B cell (primary cell): ENCODE results near the gene CLIC6. TPM values are rescaled to one million over a fixed set of nuclear protein-coding genes. Genes with fewer than 3 reads are reported as not detected.

Source experiments
- ATAC-seq: fragments of 200-7000 bp; cut with Tn5 transposase; one replicate; pipeline ENCODE4 v1.10.0; 2021; ENCODE audit warnings: low read depth, mild to moderate bottlenecking, moderate number of reproducible peaks, moderate library complexity
- CTCF ChIA-PET: fragments of 350-600 bp; sonication (Branson Sonifier 250); formaldehyde crosslinking; loops from one replicate; lab custom pipeline; 2021; ENCODE audit warnings: antibody characterized with exemption, inconsistent platforms; lab: Charles Lee
- POLR2A ChIA-PET: fragments of 350-600 bp; sonication (Branson Sonifier 250); formaldehyde crosslinking; loops from one replicate; lab custom pipeline; 2021; ENCODE audit warnings: antibody characterized with exemption; lab: Charles Lee
- DNase-seq: peaks from one replicate; pipeline ENCODE4 v3.0.0; 2013
- H2AFZ ChIP-seq: 2 replicates; pipeline ENCODE4 v1.6.1; 2012; ENCODE audit warnings: mild to moderate bottlenecking, low read depth, low read length; ENCODE audit not compliant: insufficient read depth, poor library complexity, severe bottlenecking
- H3K27ac ChIP-seq, 2 donors: 1 replicate in 1 of 2; 2 replicates in 1 of 2; pipeline ENCODE4 v1.5.1; 2012 to 2013; ENCODE audit warnings: low read length in 2 of 2, mild to moderate bottlenecking in 2 of 2, moderate library complexity in 1 of 2
- H3K27me3 ChIP-seq, 4 experiments: fragments of 200-600 bp in 1 of 4; sonication (generic) in 1 of 4; replicated peaks in 1 of 4; 1 replicate in 2 of 4; 2 replicates in 2 of 4; pipeline versions ENCODE4 v1.6.1 to v1.7.0; 2013 to 2016; ENCODE audit warnings: low read length in 3 of 4, mild to moderate bottlenecking in 2 of 4, mixed read lengths in 1 of 4, moderate library complexity in 1 of 4; ENCODE audit not compliant: insufficient read depth in 4 of 4, control insufficient read depth in 3 of 4; ENCODE audit errors: control extremely low read depth in 1 of 4
- H3K36me3 ChIP-seq, 2 experiments: replicated peaks in 1 of 2; 1 replicate in 1 of 2; 2 replicates in 1 of 2; pipeline versions ENCODE4 v1.6.1 to v1.7.1; 2013; ENCODE audit warnings: low read length in 1 of 2; ENCODE audit not compliant: insufficient read depth in 2 of 2, control insufficient read depth in 1 of 2; ENCODE audit errors: control extremely low read depth in 1 of 2, extremely low read depth in 1 of 2
- H3K4me1 ChIP-seq, 2 donors: fragments of 200-600 bp in 1 of 2; sonication (generic) in 1 of 2; 1 replicate in 1 of 2; 2 replicates in 1 of 2; pipeline versions ENCODE4 v1.5.1 to v1.6.1; 2013 to 2017; ENCODE audit warnings: low read length in 2 of 2; ENCODE audit not compliant: control insufficient read depth in 2 of 2, insufficient read depth in 2 of 2
- H3K4me2 ChIP-seq: replicated peaks from 2 replicates; pipeline ENCODE3; 2012; ENCODE audit warnings: mild to moderate bottlenecking, low read depth, low read length; ENCODE audit not compliant: poor library complexity, severe bottlenecking
- H3K4me3 ChIP-seq, 5 experiments: fragments of 200-600 bp in 1 of 5; sonication (generic) in 1 of 5; 1 replicate in 3 of 5; 2 replicates in 2 of 5; pipeline versions ENCODE4 v1.5.1 to v1.7.0; 2011 to 2016; ENCODE audit warnings: low read length in 4 of 5, mild to moderate bottlenecking in 4 of 5, low read depth in 2 of 5, control low read depth in 1 of 5, moderate library complexity in 1 of 5; ENCODE audit not compliant: insufficient read depth in 1 of 5; ENCODE audit errors: control extremely low read depth in 1 of 5, extremely low read depth in 1 of 5
- H3K79me2 ChIP-seq: fragments of 200-600 bp; sonication (generic); one replicate; pipeline ENCODE4 v1.6.0; 2016; ENCODE audit warnings: low read length; ENCODE audit not compliant: control insufficient read depth, insufficient read depth
- H3K9ac ChIP-seq: fragments of 200-600 bp; sonication (generic); 2 replicates; pipeline ENCODE4 v1.6.1; 2017; ENCODE audit warnings: mild to moderate bottlenecking, low read length, moderate library complexity
- H3K9me3 ChIP-seq, 3 donors: one replicate each; pipeline versions ENCODE4 v1.6.1 to v1.7.1; 2013; ENCODE audit warnings: low read length in 2 of 3; ENCODE audit not compliant: control insufficient read depth in 2 of 3, insufficient read depth in 1 of 3; ENCODE audit errors: control extremely low read depth in 1 of 3
- H4K20me1 ChIP-seq: 2 replicates; pipeline ENCODE4 v1.6.0; 2012; ENCODE audit warnings: mild to moderate bottlenecking, low read length; ENCODE audit not compliant: insufficient read depth, control insufficient read depth, poor library complexity, severe bottlenecking
- H3K27ac Mint-ChIP-seq: one replicate; pipeline ENCODE4 v1.8.0; 2021; ENCODE audit warnings: mixed read lengths
- H3K27me3 Mint-ChIP-seq: one replicate; pipeline ENCODE4 v1.8.0; 2021; ENCODE audit warnings: mixed read lengths
- H3K4me1 Mint-ChIP-seq: one replicate; pipeline ENCODE4 v1.8.0; 2021; ENCODE audit warnings: mixed read lengths
- H3K4me3 Mint-ChIP-seq: one replicate; pipeline ENCODE4 v1.8.0; 2021; ENCODE audit warnings: mixed read lengths
- H3K9me3 Mint-ChIP-seq: one replicate; pipeline ENCODE4 v1.8.0; 2022; ENCODE audit warnings: mixed read lengths; ENCODE audit not compliant: insufficient read depth
- EZH2 ChIP-seq: IDR thresholded peaks from 2 replicates; pipeline ENCODE4 v1.6.1; 2012; ENCODE audit warnings: borderline replicate concordance, low read depth, mild to moderate bottlenecking, moderate library complexity, low read length; ENCODE audit not compliant: insufficient read depth, poor library complexity, severe bottlenecking
- WGBS: methylation state at CpG from one replicate; pipeline ENCODE4 v1.1.5; 2013; ENCODE audit warnings: missing lambda C conversion rate; ENCODE audit not compliant: insufficient coverage; 5-methylcytosine and 5-hydroxymethylcytosine counted together
- intact Hi-C: fragments of 100-400 bp; cut with micrococcal nuclease; formaldehyde crosslinking; loops from one replicate; pipeline ENCODE4 v1.10.0; 2022
- polyA plus RNA-seq: library from polyadenylated mRNA; depleted of rRNA; stranded (reverse); fragments of >200 nt; gene quantifications from 2 replicates; pipeline ENCODE4 v1.2.3, GENCODE V29; 2012
- total RNA-seq, 2 donors: library from RNA; stranded (reverse); fragments of 120-200 nt in 1 of 2; gene quantifications; 1 replicate in 1 of 2; 2 replicates in 1 of 2; pipeline versions ENCODE4 v1.2.3 to v1.2.4, GENCODE V29; 2013 to 2022
- TF ChIP-seq, protein P1 (sequence below): fragments of 200-600 bp; IDR thresholded peaks from one replicate; pipeline ENCODE4 v1.8.0; 2022; ENCODE audit warnings: antibody characterized with exemption, mild to moderate bottlenecking

Gene CLIC6
- total and polyA plus RNA-seq, 2 donors (not counting 1 experiment from before 2014, with no cell fraction given): 0.01 to 0.07 TPM

- no peaks in the 10 kb centered on the region for H3K9me3 Mint-ChIP-seq
- no peaks in the 10 kb centered on the region for H3K79me2 ChIP-seq
- no peak overlapping the region for H3K27ac Mint-ChIP-seq
- no peaks in the 10 kb centered on the region for H4K20me1 ChIP-seq
- H3K4me2 ChIP-seq: no peak overlapping the region
- intact Hi-C loops: no loop called here
- ChIA-PET CTCF (no interaction called here), POLR2A (no interaction called here)
- WGBS: 94% methylated on average over 2 of the region's 5 CpGs
- no peaks in the 10 kb centered on the region for H3K4me1 ChIP-seq
- peaks cover 0 to 3% (median 1%) of the 10 kb centered on the region in 4 experiments for H3K27me3 ChIP-seq
- H3K36me3 ChIP-seq: no peaks in the 10 kb centered on the region
- no peak overlapping the region for H3K27ac ChIP-seq
- DNase-seq (no peak), ATAC-seq (no peak)
- no peaks in the 10 kb centered on the region for H3K4me1 Mint-ChIP-seq
- no peak overlapping the region for H3K4me3 Mint-ChIP-seq
- H3K9ac ChIP-seq: no peak overlapping the region
- H2AFZ ChIP-seq: no peak overlapping the region
- H3K9me3 ChIP-seq: no peaks in the 10 kb centered on the region
- peaks cover 21% of the 10 kb centered on the region for H3K27me3 Mint-ChIP-seq
- TF ChIP-seq, protein P1, sequence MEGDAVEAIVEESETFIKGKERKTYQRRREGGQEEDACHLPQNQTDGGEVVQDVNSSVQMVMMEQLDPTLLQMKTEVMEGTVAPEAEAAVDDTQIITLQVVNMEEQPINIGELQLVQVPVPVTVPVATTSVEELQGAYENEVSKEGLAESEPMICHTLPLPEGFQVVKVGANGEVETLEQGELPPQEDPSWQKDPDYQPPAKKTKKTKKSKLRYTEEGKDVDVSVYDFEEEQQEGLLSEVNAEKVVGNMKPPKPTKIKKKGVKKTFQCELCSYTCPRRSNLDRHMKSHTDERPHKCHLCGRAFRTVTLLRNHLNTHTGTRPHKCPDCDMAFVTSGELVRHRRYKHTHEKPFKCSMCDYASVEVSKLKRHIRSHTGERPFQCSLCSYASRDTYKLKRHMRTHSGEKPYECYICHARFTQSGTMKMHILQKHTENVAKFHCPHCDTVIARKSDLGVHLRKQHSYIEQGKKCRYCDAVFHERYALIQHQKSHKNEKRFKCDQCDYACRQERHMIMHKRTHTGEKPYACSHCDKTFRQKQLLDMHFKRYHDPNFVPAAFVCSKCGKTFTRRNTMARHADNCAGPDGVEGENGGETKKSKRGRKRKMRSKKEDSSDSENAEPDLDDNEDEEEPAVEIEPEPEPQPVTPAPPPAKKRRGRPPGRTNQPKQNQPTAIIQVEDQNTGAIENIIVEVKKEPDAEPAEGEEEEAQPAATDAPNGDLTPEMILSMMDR: no peak
- no peak for TF ChIP-seq EZH2
- H3K4me3 ChIP-seq: no peak overlapping the region
Measured at GRCh38 chr21:34730756-34731445, 62.1 kb downstream of the CLIC6 start.

DNA sequence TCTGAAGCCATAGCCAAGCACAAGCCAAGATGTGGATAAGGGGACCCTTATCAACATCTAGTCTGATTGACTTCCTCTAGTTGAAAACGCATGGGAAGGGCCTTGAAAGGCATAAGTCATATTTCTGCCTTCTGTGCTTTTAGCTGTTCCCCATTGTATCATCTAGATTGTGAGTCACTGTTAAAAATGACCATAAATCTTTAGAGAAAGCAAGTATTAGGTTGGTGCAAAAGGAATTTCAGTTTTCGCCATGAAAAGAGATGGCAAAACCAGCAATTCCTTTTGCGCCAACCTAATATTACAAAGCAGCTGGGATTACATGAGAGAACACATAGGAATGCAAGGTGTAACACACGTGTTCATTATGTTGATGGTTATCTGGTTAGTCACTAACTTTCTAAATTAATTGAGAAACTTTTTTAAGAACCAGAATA, 63.6 kb downstream of the CLIC6 start:
- Histone ChIP-seq H3K4me1 (no peaks in the 10 kb centered on the region), H3K27me3 (peaks cover 0 to 3% (median 0%) of the 10 kb centered on the region in 4 experiments), H3K36me3 (no peaks in the 10 kb centered on the region), H3K27ac (no peak overlapping the region), H3K4me2 (no peak overlapping the region), H3K79me2 (no peaks in the 10 kb centered on the region), H4K20me1 (no peaks in the 10 kb centered on the region), H3K4me3 (no peak overlapping the region), H3K9me3 (no peaks in the 10 kb centered on the region), H2AFZ (no peak overlapping the region), H3K9ac (no peak overlapping the region)
- Mint-ChIP-seq H3K4me3 (no peak overlapping the region), H3K9me3 (no peaks in the 10 kb centered on the region), H3K27me3 (peaks cover 18% of the 10 kb centered on the region), H3K4me1 (no peaks in the 10 kb centered on the region), H3K27ac (no peak overlapping the region)
- no peak for ATAC-seq
- WGBS: 100% methylated on average over 1 of the region's 4 CpGs
- no peak for DNase-seq
- TF ChIP-seq, protein P1: no peak
- TF ChIP-seq EZH2: no peak
- intact Hi-C loops: no loop called here
- CTCF ChIA-PET: interaction anchor here (1.4 kb wide), 1 partner anchor 14 kb away, joined by 3 read pairs; no protein-coding TSS in a partner anchor
- POLR2A ChIA-PET: no interaction called here
